HCT116 (cell line): ENCODE data around the gene MSH3. TPM values are rescaled to one million over a fixed set of nuclear protein-coding genes. Genes with fewer than 3 reads are reported as not detected.

Source experiments
- ATAC-seq: fragments of 200-7000 bp; cut with Tn5 transposase; 2 replicates; pipeline ENCODE4 v1.9.1; 2020; ENCODE audit warnings: mild to moderate bottlenecking, moderate library complexity
- BruUV-seq: library from RNA; stranded (reverse); fragments of 400-500 nt; replicated peaks from 2 replicates; lab custom pipeline; 2021; lab: Mats Ljungman, UMichigan
- CTCF ChIA-PET: fragments of 300-600 bp; sonication (Branson Sonifier 250); formaldehyde crosslinking; loops from one replicate; lab custom pipeline; 2021; ENCODE audit warnings: antibody characterized with exemption; lab: Charles Lee
- POLR2A ChIA-PET: fragments of 300-600, 350-600 bp; sonication (Branson Sonifier 250); formaldehyde crosslinking; loops from one replicate; lab custom pipeline; 2021; ENCODE audit warnings: antibody characterized with exemption; lab: Charles Lee
- RAD21 ChIA-PET, 2 experiments: fragments of 300-600 bp; sonication (Branson Sonifier 250); formaldehyde crosslinking; loops; one replicate each; lab custom pipeline; 2023; ENCODE audit warnings: low total read pairs in 2 of 2; ENCODE audit not compliant: uncharacterized antibody in 2 of 2, unreplicated experiment in 2 of 2, low non-redundant PET in 1 of 2; lab: Charles Lee
- DNase-seq: peaks from one replicate; pipeline ENCODE4 v3.0.0-alpha.2; 2010; ENCODE audit warnings: low read depth, low spot score
- H2AFZ ChIP-seq: fragments of 200-600 bp; shearing (Covaris generic), sonication (generic); 2 replicates; pipeline ENCODE4 v1.6.1; 2017; ENCODE audit warnings: low read depth, mixed run types, mixed read lengths, antibody characterized with exemption, low read length; ENCODE audit not compliant: poor library complexity, severe bottlenecking
- H3K27ac ChIP-seq: 2 replicates; pipeline ENCODE4 v1.5.1; 2012; ENCODE audit warnings: low read depth, low read length
- H3K27me3 ChIP-seq: fragments of 200-600 bp; sonication (generic); 2 replicates; pipeline ENCODE4 v1.6.1; 2016; ENCODE audit warnings: mixed run types, low read length, mixed read lengths; ENCODE audit not compliant: insufficient read depth
- H3K36me3 ChIP-seq, 2 experiments: fragments of 200-500 bp in 1 of 2; fragments of 200-600 bp in 1 of 2; sonication (Bioruptor generic) in 1 of 2; sonication (generic) in 1 of 2; 2 replicates each; pipeline versions ENCODE4 v1.5.1 to v1.6.1; 2014 to 2016; ENCODE audit warnings: low read length in 2 of 2, inconsistent platforms in 1 of 2, mixed read lengths in 1 of 2, mixed run types in 1 of 2; ENCODE audit not compliant: insufficient read depth in 2 of 2, control insufficient read depth in 1 of 2
- H3K4me1 ChIP-seq, 2 experiments: fragments of 200-600 bp in 1 of 2; sonication (generic) in 1 of 2; 2 replicates each; pipeline versions ENCODE4 v1.5.1 to v1.6.1; 2012 to 2017; ENCODE audit warnings: low read length in 2 of 2, inconsistent platforms in 1 of 2, mild to moderate bottlenecking in 1 of 2, mixed read lengths in 1 of 2, mixed run types in 1 of 2, moderate library complexity in 1 of 2; ENCODE audit not compliant: insufficient read depth in 2 of 2, control insufficient read depth in 1 of 2
- H3K4me2 ChIP-seq: fragments of 200-600 bp; sonication (generic); 2 replicates; pipeline ENCODE4 v1.6.1; 2017; ENCODE audit warnings: mixed run types, low read length, mixed read lengths
- H3K4me3 ChIP-seq, 2 experiments: fragments of 200-600 bp in 1 of 2; sonication (generic) in 1 of 2; replicated peaks in 1 of 2; 2 replicates each; pipeline ENCODE4 v1.5.1; 2011 to 2016; ENCODE audit warnings: low read length in 2 of 2, control low read depth in 1 of 2, low read depth in 1 of 2, mild to moderate bottlenecking in 1 of 2, mixed read lengths in 1 of 2, mixed run types in 1 of 2
- H3K79me2 ChIP-seq: fragments of 200-600 bp; sonication (generic); 2 replicates; pipeline ENCODE4 v1.6.1; 2017; ENCODE audit warnings: mild to moderate bottlenecking, mixed run types, low read length, moderate library complexity, mixed read lengths; ENCODE audit not compliant: insufficient read depth
- H3K9ac ChIP-seq: fragments of 200-600 bp; sonication (generic); 2 replicates; pipeline ENCODE4 v1.6.1; 2016; ENCODE audit warnings: low read length, mixed read lengths
- H3K9me2 ChIP-seq: fragments of 200-600 bp; sonication (generic), shearing (Covaris generic); 2 replicates; pipeline ENCODE4 v1.6.1; 2017; ENCODE audit warnings: mixed run types, mild to moderate bottlenecking, moderate library complexity; ENCODE audit not compliant: insufficient read depth
- H3K9me3 ChIP-seq, 2 experiments: fragments of 200-500 bp in 1 of 2; fragments of 200-600 bp in 1 of 2; sonication (Bioruptor generic) in 1 of 2; sonication (generic) in 1 of 2; 2 replicates each; pipeline ENCODE4 v1.6.1; 2014 to 2017; ENCODE audit warnings: low read length in 2 of 2, mixed read lengths in 2 of 2, inconsistent platforms in 1 of 2, low read depth in 1 of 2, mild to moderate bottlenecking in 1 of 2, mixed run types in 1 of 2, moderate library complexity in 1 of 2; ENCODE audit not compliant: control insufficient read depth in 1 of 2, insufficient read depth in 1 of 2
- H4K20me1 ChIP-seq: fragments of 200-600 bp; sonication (generic), shearing (Covaris generic); 2 replicates; pipeline ENCODE4 v1.6.1; 2017; ENCODE audit warnings: mixed run types, mild to moderate bottlenecking, moderate library complexity; ENCODE audit not compliant: insufficient read depth
- CEBPB ChIP-seq: IDR thresholded peaks from 2 replicates; pipeline ENCODE4 v1.6.1; 2012; ENCODE audit warnings: low read depth
- EGR1 ChIP-seq: IDR thresholded peaks from 2 replicates; pipeline ENCODE4 v1.6.1; 2012; ENCODE audit warnings: low read depth
- ELF1 ChIP-seq: IDR thresholded peaks from 2 replicates; pipeline ENCODE4 v1.6.1; 2012; ENCODE audit warnings: low read depth, borderline replicate concordance
- EZH2 ChIP-seq: fragments of 200-600 bp; sonication (generic); IDR thresholded peaks from 2 replicates; pipeline ENCODE4 v1.6.1; 2017; ENCODE audit warnings: antibody characterized with exemption, mixed run types
- EZH2phosphoT487 ChIP-seq: fragments of 200-600 bp; IDR thresholded peaks from 2 replicates; pipeline ENCODE4 v1.6.1; 2018; ENCODE audit warnings: antibody characterized with exemption, borderline replicate concordance
- FOSL1 ChIP-seq: IDR thresholded peaks from 2 replicates; pipeline ENCODE4 v1.6.1; 2012; ENCODE audit warnings: low read depth
- POLR2AphosphoS5 ChIP-seq: IDR thresholded peaks from 2 replicates; pipeline ENCODE4 v1.6.1; 2011; ENCODE audit warnings: mild to moderate bottlenecking, low read depth, low read length, moderate library complexity
- RAD21 ChIP-seq: IDR thresholded peaks from 2 replicates; pipeline ENCODE4 v1.6.1; 2012; ENCODE audit warnings: low read depth, mild to moderate bottlenecking
- SRF ChIP-seq: IDR thresholded peaks from 2 replicates; pipeline ENCODE4 v1.6.1; 2012; ENCODE audit warnings: low read depth
- TCF7L2 ChIP-seq: IDR thresholded peaks from 2 replicates; pipeline ENCODE4 v1.7.0; 2011; ENCODE audit warnings: borderline replicate concordance, inconsistent platforms; ENCODE audit not compliant: insufficient read depth, insufficient read length; ENCODE audit errors: extremely low read depth
- ZNF274 ChIP-seq: fragments of 200-500 bp; sonication (Bioruptor generic); IDR thresholded peaks from 2 replicates; pipeline ENCODE4 v1.6.1; 2014; ENCODE audit warnings: mild to moderate bottlenecking, low read depth, low read length, inconsistent platforms
- intact Hi-C: fragments of 100-400 bp; cut with micrococcal nuclease; formaldehyde crosslinking; loops from 2 replicates; pipeline ENCODE4 v1.10.0; 2022
- total RNA-seq: library from RNA; stranded (reverse); gene quantifications from one replicate; pipeline ENCODE4 v1.2.1, GENCODE V29; 2021; ENCODE audit not compliant: unreplicated experiment
- TF ChIP-seq, protein P1 (sequence below): IDR thresholded peaks from 2 replicates; pipeline ENCODE4 v1.6.1; 2012; ENCODE audit warnings: low read depth
- TF ChIP-seq, protein P2 (sequence below): IDR thresholded peaks from 2 replicates; pipeline ENCODE4 v1.6.1; 2012

The MSH3 gene
- total RNA-seq, 1 experiment from 2014 or later: 4.9 TPM

DNA sequence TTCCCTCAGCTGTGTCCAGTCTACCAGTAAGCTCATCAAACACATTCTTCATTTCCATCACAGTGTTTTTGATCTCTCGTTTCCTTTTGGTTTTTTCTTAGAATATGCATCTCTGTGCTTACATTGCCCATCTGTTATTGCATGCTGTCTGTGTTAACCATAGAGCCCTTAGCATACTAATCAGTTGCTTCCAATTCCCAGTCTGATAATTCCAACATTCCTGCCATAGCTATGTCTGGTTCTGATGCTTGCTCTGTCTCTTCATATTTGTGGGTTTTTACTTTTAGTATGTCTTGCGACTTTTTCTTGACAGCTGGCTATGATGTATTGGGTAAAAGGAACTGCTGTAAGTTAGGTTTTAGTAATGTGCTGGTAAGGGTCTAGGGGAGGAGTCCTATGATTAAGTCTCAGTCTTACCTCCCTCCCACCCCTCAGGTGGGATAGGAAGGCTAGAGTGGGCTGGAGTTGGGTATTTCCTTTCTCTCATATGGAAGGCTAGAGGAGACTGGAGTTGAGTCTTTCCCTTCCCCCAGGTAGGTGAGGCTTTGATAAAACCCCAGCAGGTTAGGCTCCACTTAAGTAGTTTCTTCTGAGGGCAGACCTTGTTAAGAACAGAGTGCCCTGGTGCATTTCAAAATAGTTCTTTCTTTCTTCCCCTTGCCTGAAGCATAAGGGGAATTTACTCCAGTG is 206.6 kb downstream of the MSH3 start:
- Histone ChIP-seq H3K4me1 (no peaks in the 10 kb centered on the region), H3K9me2 (no peaks in the 10 kb centered on the region), H3K79me2 (no peaks in the 10 kb centered on the region), H3K9ac (no peak overlapping the region), H3K4me2 (no peak overlapping the region), H3K27me3 (no peaks in the 10 kb centered on the region), H3K4me3 (no peak overlapping the region), H4K20me1 (no peaks in the 10 kb centered on the region), H3K27ac (no peak overlapping the region), H3K9me3 (no peaks in the 10 kb centered on the region), H2AFZ (no peak overlapping the region), H3K36me3 (no peaks in the 10 kb centered on the region)
- ATAC-seq (no peak), DNase-seq (no peak)
- ChIA-PET RAD21 (interaction anchor here in 1 of 2 experiments (0.7 kb wide), 1 partner anchor 44 kb away, joined by 3 read pairs; no protein-coding TSS in a partner anchor), POLR2A (interaction anchor here (0.6 kb wide), 1 partner anchor 12 kb away, joined by 3 read pairs; no protein-coding TSS in a partner anchor), CTCF (no interaction called here)
- intact Hi-C loops: no loop called here
- TF ChIP-seq EZH2 (no peak), CEBPB (no peak), FOSL1 (no peak), EGR1 (no peak), SRF (no peak), TCF7L2 (no peak), ELF1 (no peak), RAD21 (no peak), EZH2phosphoT487 (no peak), POLR2AphosphoS5 (no peak), ZNF274 (no peak)
- TF ChIP-seq, protein P1, sequence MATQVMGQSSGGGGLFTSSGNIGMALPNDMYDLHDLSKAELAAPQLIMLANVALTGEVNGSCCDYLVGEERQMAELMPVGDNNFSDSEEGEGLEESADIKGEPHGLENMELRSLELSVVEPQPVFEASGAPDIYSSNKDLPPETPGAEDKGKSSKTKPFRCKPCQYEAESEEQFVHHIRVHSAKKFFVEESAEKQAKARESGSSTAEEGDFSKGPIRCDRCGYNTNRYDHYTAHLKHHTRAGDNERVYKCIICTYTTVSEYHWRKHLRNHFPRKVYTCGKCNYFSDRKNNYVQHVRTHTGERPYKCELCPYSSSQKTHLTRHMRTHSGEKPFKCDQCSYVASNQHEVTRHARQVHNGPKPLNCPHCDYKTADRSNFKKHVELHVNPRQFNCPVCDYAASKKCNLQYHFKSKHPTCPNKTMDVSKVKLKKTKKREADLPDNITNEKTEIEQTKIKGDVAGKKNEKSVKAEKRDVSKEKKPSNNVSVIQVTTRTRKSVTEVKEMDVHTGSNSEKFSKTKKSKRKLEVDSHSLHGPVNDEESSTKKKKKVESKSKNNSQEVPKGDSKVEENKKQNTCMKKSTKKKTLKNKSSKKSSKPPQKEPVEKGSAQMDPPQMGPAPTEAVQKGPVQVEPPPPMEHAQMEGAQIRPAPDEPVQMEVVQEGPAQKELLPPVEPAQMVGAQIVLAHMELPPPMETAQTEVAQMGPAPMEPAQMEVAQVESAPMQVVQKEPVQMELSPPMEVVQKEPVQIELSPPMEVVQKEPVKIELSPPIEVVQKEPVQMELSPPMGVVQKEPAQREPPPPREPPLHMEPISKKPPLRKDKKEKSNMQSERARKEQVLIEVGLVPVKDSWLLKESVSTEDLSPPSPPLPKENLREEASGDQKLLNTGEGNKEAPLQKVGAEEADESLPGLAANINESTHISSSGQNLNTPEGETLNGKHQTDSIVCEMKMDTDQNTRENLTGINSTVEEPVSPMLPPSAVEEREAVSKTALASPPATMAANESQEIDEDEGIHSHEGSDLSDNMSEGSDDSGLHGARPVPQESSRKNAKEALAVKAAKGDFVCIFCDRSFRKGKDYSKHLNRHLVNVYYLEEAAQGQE: no peak
- TF ChIP-seq, protein P2, sequence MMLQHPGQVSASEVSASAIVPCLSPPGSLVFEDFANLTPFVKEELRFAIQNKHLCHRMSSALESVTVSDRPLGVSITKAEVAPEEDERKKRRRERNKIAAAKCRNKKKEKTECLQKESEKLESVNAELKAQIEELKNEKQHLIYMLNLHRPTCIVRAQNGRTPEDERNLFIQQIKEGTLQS: no peak
- BruUV-seq: no TSS peak
